ENCODE results near the gene MRPS35.

Gene MRPS35

DNA sequence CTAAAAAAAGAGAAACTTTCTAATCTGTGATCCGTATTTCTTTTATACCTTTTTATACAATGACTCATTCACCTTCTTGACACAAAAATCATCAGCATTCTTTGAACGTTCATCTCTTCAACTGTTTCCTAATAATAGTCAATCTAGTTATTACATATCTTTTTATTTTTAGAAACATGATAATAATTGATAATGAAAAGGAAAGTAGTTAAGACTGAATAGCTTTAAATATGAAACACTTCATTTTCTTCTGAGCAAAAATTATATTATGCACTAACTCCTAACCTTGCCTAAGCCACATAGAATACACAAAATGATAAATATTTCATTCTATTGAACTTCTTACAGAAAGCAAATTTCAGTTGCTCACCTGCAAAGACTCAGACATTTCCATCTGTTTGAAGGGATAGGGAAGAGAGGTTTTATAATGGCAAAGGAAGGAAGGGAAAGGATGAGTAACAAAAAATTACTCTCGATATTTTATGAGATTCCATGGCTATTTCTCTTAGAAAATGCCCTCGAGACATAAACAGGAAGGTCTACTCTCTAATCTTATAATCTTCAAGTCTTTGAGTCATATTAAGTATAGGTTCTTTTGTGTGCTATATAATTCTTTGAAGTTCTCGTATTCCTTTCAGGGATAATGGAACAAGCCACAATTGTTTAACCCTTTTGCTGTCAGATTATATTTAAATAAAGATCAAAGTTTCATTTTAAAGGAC, 61.9 kb downstream of the MRPS35 start:
- DNase-seq = no peak

GRCh38 chr12:27777141-27777540, 66.5 kb downstream of the MRPS35 start:
- no peak for DNase-seq

DNA sequence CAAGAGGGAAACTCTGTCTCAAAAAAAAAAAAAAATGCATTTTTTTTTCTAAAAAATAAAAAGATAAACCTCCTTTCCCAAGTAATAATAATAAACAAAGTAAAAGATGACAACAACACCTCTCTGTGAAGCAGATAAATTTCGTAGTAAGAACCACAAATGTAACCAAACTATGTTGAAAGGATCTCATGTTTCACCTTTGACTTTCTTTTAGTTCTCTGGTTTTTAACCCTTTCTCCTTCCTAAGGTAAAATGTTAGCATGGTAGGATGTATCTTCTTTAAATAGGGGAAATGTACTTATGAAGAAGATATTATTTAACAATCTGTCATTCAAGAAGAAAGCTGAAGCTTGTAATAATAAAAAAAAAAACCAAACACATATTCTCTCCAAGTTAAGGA, 67.6 kb downstream of the MRPS35 start:
- no peak for DNase-seq

DNA sequence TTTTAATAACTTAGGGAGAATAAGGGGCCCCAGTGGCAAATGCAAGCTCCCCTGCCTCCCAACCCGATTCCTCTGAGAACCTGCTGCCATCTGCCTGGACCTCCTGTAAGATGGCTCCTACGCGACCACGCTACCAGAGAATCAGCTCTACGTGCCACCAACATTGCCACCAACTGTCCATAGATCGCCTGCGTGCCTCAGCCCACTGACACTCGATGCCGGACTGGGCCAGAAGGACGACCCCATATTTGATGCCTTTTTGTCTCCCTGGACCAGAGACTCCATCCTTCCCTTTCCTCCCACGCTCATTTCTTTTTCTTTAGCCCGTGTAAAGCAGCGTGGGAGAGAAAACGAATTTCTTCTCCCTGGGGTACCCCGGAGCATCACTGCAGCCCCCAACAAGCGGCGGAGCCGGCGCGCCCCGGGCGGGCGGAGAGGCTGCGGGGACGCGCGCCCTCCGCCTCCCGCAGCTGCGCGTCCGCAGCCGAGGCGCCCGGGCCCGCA, 68.8 kb downstream of the MRPS35 start:
- DNase-seq = peak in 2 of 4 experiments; percentile 16 to 30

DNA sequence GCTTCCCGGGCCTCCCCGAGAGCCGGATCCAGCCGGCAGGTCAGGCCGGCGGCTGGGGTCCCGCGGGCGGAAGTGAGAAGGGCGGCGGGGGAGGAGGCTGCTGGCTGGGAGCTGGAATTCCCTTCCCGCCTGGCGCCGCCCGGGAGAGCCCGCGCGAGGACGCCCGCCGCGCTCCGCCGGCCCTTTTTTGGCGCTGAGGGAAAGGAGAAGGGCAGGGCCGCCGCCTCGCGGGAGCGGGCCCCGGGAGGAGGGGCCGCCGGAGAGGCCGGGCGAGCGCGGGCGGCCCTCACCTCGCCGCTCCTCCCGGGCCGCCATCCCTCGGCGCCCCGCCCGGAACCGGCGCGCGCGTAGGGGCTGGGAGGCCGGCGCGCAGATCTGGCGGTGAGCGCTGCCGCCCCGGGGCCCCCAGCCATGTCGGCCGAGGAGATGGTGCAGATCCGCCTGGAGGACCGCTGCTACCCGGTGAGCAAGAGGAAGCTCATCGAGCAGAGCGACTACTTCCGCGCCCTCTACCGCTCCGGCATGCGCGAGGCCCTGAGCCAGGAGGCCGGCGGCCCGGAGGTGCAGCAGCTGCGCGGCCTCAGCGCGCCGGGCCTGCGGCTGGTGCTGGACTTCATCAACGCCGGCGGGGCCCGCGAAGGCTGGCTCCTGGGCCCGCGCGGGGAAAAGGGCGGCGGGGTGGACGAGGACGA, 69.4 kb downstream of the MRPS35 start, which contains the start of the genes KLHL42 and MANSC4:
KLHL42 (plus strand) TSS at position 314 of the 692 bp plus-strand sequence; CDS start at position 412, 98 bp downstream.
MANSC4 (minus strand) TSS at position 317 of the 692 bp plus-strand sequence. CDS start 8,960 bp downstream, outside the sequence.
- DNase-seq = peak; percentile 67 to 87 (median 80)

GRCh38 chr12:27780612-27781408, 70.2 kb downstream of the MRPS35 start:
- DNase-seq = no peak

GRCh38 chr12:27781680-27782079, 71.0 kb downstream of the MRPS35 start:
- no peak for DNase-seq

GRCh38 chr12:27782481-27782880, 71.8 kb downstream of the MRPS35 start:
- no peak for DNase-seq

DNA sequence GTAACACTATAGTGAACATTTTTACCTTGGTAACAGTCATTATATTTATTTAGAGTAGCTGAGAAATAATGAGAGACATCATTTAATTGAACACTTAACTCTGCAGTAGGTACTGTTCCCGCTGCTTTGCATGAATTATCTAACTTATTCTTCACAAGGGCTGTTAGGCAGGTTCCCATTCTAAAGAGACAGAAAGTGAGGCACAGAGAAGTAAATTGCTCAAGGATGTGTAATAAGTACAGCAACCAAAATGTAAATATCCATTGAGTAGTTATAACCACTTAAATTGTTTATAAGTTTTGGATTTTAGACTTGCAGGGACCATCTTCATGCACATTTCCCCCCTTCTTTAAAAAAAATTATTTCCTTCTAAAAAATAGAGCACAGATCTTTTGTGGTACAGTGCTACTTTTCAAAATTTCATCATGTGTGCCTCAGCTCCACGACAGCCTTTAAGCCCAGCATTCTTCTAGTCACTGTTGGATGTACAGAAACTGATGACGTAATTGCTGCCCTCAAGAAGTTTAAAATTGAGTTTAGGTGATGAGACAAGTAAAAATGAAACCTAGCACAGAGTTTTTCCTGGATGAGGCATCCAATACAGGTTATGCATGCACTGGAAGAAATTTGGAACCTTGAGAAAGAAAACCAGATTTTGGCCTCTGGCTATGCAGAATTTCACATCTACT, 75.4 kb downstream of the MRPS35 start:
- peak in 3 of 4 experiments; percentile 12 to 48 (median 43) for DNase-seq

DNA sequence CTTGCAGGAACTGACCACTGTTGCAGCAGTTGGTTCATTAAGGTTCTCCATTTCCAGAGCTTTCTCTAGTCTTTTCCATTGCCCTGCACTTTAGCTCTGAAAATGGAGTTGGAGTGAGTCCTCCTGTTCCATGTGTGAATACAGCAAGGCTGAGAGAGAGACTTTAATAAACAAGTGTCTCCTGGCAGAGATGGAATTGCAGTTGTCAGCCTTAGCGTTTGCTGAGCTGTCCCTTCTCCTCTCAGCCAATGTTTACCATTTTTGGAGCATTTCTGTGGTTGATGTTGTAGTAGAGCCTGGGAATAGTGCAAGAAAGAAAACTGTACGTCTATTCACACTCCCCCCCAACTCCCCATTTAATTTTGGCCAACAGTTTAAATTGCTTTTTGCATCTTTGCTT, 76.9 kb downstream of the MRPS35 start:
- DNase-seq = no peak

- DNase-seq = no peak
Observed at GRCh38 chr12:27790179-27790578, 79.5 kb downstream of the MRPS35 start.

GRCh38 chr12:27794818-27795584, 84.4 kb downstream of the MRPS35 start:
- DNase-seq = no peak

GRCh38 chr12:27796128-27796527, 85.5 kb downstream of the MRPS35 start:
- no peak for DNase-seq

GRCh38 chr12:27797301-27798025, 86.8 kb downstream of the MRPS35 start:
- DNase-seq = no peak

DNA sequence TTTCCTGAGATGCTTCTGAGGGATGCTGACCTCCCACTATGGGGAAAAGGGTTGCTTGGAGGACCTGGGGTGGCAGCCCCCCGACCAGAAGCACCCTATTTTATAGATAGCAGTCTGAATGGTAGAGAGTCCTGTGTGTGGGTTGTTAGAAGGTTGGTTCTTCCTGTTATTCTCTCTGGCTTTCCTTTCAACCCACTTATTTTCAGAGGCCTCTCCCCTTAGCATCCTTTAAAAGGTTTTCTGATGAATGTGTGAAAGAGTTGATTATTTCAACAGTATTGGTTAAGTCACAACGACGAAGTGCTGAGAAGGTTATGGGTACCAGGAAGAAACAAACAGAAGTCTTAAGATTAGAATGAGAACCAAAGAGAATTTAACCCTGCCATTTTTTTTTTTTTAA, 90.2 kb downstream of the MRPS35 start:
- DNase-seq = no peak

DNA sequence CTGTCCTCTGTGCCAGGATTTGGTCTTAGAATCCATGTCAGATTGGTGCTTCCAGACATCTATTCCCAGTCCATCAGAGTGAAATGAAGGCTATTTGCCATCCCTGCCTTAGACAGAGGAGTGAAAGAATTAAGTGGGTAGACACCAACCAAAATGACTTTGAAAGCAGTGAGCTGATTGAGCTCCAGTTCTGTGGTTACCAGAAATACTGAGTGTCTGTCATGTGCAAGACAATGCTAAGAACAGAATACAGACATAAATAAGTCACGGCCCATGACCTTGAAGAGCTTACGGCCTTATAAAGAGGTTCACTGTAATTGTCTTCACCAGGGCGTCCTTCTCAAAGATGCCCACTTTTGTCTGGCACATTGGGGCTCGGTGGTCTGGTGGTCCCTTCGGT, 91.0 kb downstream of the MRPS35 start:
- no peak for DNase-seq

GRCh38 chr12:27802511-27802910, 91.9 kb downstream of the MRPS35 start:
- DNase-seq = no peak

DNA sequence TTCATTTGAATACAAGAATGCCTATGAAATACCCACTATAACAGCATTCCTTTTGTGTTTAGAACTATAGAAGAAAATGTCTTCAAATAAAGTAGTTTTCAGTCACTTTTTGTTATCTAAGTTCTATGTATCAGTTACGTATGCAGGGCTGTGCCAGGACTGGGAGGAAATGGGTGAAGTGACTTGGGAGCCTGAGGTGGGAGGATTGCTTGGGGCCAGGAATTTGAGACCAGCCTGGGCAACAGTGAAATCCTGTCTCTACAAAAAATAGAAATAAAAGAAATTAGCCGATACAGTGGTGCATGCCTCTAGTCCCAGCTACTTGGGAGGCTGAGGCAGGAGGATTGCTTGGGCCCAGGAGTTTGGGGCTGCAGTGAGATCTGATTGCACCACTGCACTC, 92.3 kb downstream of the MRPS35 start:
- DNase-seq = no peak

- DNase-seq = no peak
Observed at GRCh38 chr12:27805238-27805637, 94.6 kb downstream of the MRPS35 start.

All from suppressor macrophage (primary cell).